H1 (cell line): ENCODE data around the gene LRG1. TPM values are rescaled to one million over a fixed set of nuclear protein-coding genes. Genes with fewer than 3 reads are reported as not detected.

Source experiments
- CTCF ChIA-PET: fragments of 300-600 bp; sonication (Branson Sonifier 250); formaldehyde crosslinking; loops from one replicate; lab custom pipeline; 2021; ENCODE audit not compliant: partially characterized antibody; lab: Charles Lee
- POLR2A ChIA-PET: fragments of 300-600 bp; sonication (Branson Sonifier 250); formaldehyde crosslinking; loops from one replicate; lab custom pipeline; 2021; ENCODE audit warnings: inconsistent platforms; ENCODE audit not compliant: partially characterized antibody; lab: Charles Lee
- DNase-seq, 2 experiments: peaks; one replicate each; pipeline versions ENCODE4 v3.0.0 to v3.0.0-alpha.2; 2010 to 2022; ENCODE audit warnings: low spot score in 2 of 2, low read depth in 1 of 2, mixed read lengths in 1 of 2
- FAIRE-seq: peaks from 2 replicates; lab custom pipeline; 2011; peaks lifted over from hg19 to GRCh38; lab: Jason Lieb, UNC
- H2AFZ ChIP-seq: 2 replicates; pipeline ENCODE4 v1.8.1; 2012; ENCODE audit warnings: low read length, inconsistent platforms
- H2AK5ac ChIP-seq: 2 replicates; pipeline ENCODE4 v1.6.1; 2013; ENCODE audit warnings: low read depth, low read length
- H2BK120ac ChIP-seq: replicated peaks from 2 replicates; pipeline ENCODE3; 2013; ENCODE audit warnings: low read depth, low read length, inconsistent platforms
- H2BK12ac ChIP-seq: 2 replicates; pipeline ENCODE4 v1.6.1; 2013; ENCODE audit warnings: low read depth, low read length
- H2BK15ac ChIP-seq: 2 replicates; pipeline ENCODE4 v1.6.1; 2013; ENCODE audit warnings: low read length
- H2BK20ac ChIP-seq: 2 replicates; pipeline ENCODE4 v1.6.1; 2013; ENCODE audit warnings: low read length
- H2BK5ac ChIP-seq: 2 replicates; pipeline ENCODE4 v1.6.1; 2013; ENCODE audit warnings: low read depth, low read length
- H3K14ac ChIP-seq: 2 replicates; pipeline ENCODE4 v1.6.1; 2013; ENCODE audit warnings: inconsistent platforms; ENCODE audit not compliant: insufficient read length
- H3K18ac ChIP-seq: 2 replicates; pipeline ENCODE4 v1.6.1; 2013; ENCODE audit warnings: low read length; ENCODE audit errors: extremely low read depth
- H3K23ac ChIP-seq: 2 replicates; pipeline ENCODE4 v1.6.1; 2013; ENCODE audit warnings: inconsistent platforms; ENCODE audit not compliant: insufficient read length
- H3K23me2 ChIP-seq: 2 replicates; pipeline ENCODE4 v1.6.1; 2013; ENCODE audit warnings: low read depth, low read length
- H3K27ac ChIP-seq: 2 replicates; pipeline ENCODE4 v1.6.1; 2011; ENCODE audit warnings: low read depth, low read length, inconsistent platforms
- H3K27me3 ChIP-seq, 4 experiments: replicated peaks in 1 of 4; 1 replicate in 1 of 4; 2 replicates in 3 of 4; pipeline versions ENCODE4 v1.6.1 to v1.8.1; 2011 to 2013; ENCODE audit warnings: low read length in 3 of 4, mild to moderate bottlenecking in 3 of 4, inconsistent platforms in 2 of 4, mixed read lengths in 2 of 4, moderate library complexity in 1 of 4; ENCODE audit not compliant: control insufficient read depth in 3 of 4, insufficient read depth in 3 of 4; ENCODE audit errors: extremely low read depth in 1 of 4
- H3K36me3 ChIP-seq, 4 experiments: 2 replicates each; pipeline versions ENCODE4 v1.6.1 to v1.8.1; 2011 to 2013; ENCODE audit warnings: mild to moderate bottlenecking in 4 of 4, low read length in 3 of 4, moderate library complexity in 2 of 4, control low read depth in 1 of 4, inconsistent platforms in 1 of 4; ENCODE audit not compliant: insufficient read depth in 4 of 4, control insufficient read depth in 2 of 4
- H3K4ac ChIP-seq: replicated peaks from 2 replicates; pipeline ENCODE3; 2013; ENCODE audit warnings: low read length, low read depth, mixed read lengths, inconsistent platforms; ENCODE audit not compliant: insufficient read length
- H3K4me1 ChIP-seq, 4 experiments: replicated peaks in 1 of 4; 1 replicate in 1 of 4; 2 replicates in 3 of 4; pipeline versions ENCODE4 v1.6.1 to v1.8.1; 2011 to 2013; ENCODE audit warnings: low read length in 3 of 4, inconsistent platforms in 2 of 4, mixed read lengths in 1 of 4; ENCODE audit not compliant: insufficient read depth in 4 of 4, control insufficient read depth in 3 of 4
- H3K4me2 ChIP-seq, 2 experiments: 2 replicates each; pipeline versions ENCODE4 v1.6.1 to v1.8.1; 2011 to 2013; ENCODE audit warnings: low read depth in 2 of 2, low read length in 2 of 2, control low read depth in 1 of 2, inconsistent platforms in 1 of 2, mild to moderate bottlenecking in 1 of 2; ENCODE audit not compliant: insufficient read depth in 1 of 2
- H3K4me3 ChIP-seq, 4 experiments: fragments of 200-600, 300-600 bp in 1 of 4; sonication (generic), shearing (Covaris generic), sonication (Bioruptor Twin) in 1 of 4; 2 replicates each; pipeline versions ENCODE4 v1.5.1 to v1.8.1; 2011 to 2016; ENCODE audit warnings: low read length in 4 of 4, low read depth in 3 of 4, control low read depth in 2 of 4, inconsistent platforms in 2 of 4, mild to moderate bottlenecking in 2 of 4, mixed read lengths in 1 of 4, moderate library complexity in 1 of 4; ENCODE audit not compliant: insufficient read depth in 2 of 4; ENCODE audit errors: extremely low read depth in 1 of 4
- H3K56ac ChIP-seq: replicated peaks from 2 replicates; pipeline ENCODE3; 2013; ENCODE audit warnings: low read depth, mild to moderate bottlenecking, mixed read lengths, low read length, inconsistent platforms; ENCODE audit not compliant: insufficient read length
- H3K79me1 ChIP-seq: 2 replicates; pipeline ENCODE4 v1.6.1; 2013; ENCODE audit warnings: low read depth, low read length, control low read depth
- H3K79me2 ChIP-seq, 2 experiments: 2 replicates each; pipeline versions ENCODE4 v1.6.1 to v1.8.1; 2012 to 2013; ENCODE audit warnings: low read length in 2 of 2, mild to moderate bottlenecking in 2 of 2, inconsistent platforms in 1 of 2; ENCODE audit not compliant: insufficient read depth in 2 of 2, control insufficient read depth in 1 of 2
- H3K9ac ChIP-seq, 4 experiments: replicated peaks in 1 of 4; 1 replicate in 1 of 4; 2 replicates in 3 of 4; pipeline versions ENCODE4 v1.6.1 to v1.8.1; 2011 to 2013; ENCODE audit warnings: low read depth in 3 of 4, low read length in 3 of 4, control low read depth in 2 of 4, mild to moderate bottlenecking in 2 of 4, moderate library complexity in 2 of 4, inconsistent platforms in 1 of 4; ENCODE audit errors: extremely low read depth in 1 of 4
- H3K9me3 ChIP-seq, 2 experiments: 2 replicates each; pipeline versions ENCODE4 v1.6.1 to v1.8.1; 2012 to 2013; ENCODE audit warnings: mild to moderate bottlenecking in 2 of 2, moderate library complexity in 2 of 2, control low read depth in 1 of 2, inconsistent platforms in 1 of 2, low read depth in 1 of 2, low read length in 1 of 2, mixed read lengths in 1 of 2; ENCODE audit not compliant: insufficient read depth in 2 of 2
- H4K20me1 ChIP-seq, 2 experiments: replicated peaks in 1 of 2; 2 replicates each; pipeline versions ENCODE3 to v1.8.1; 2011 to 2013; ENCODE audit warnings: inconsistent platforms in 2 of 2, low read length in 2 of 2, mild to moderate bottlenecking in 1 of 2; ENCODE audit not compliant: insufficient read depth in 2 of 2, control insufficient read depth in 1 of 2
- H4K5ac ChIP-seq: 2 replicates; pipeline ENCODE4 v1.6.1; 2013; ENCODE audit warnings: low read length, low read depth, mixed read lengths, inconsistent platforms; ENCODE audit not compliant: insufficient read length
- H4K8ac ChIP-seq: 2 replicates; pipeline ENCODE4 v1.8.0; 2013; ENCODE audit warnings: mild to moderate bottlenecking, moderate library complexity, low read length, inconsistent platforms; ENCODE audit not compliant: insufficient read depth; ENCODE audit errors: extremely low read depth
- H4K91ac ChIP-seq: replicated peaks from 2 replicates; pipeline ENCODE3; 2013; ENCODE audit warnings: low read length, mixed read lengths, inconsistent platforms; ENCODE audit not compliant: insufficient read length
- ASH2L ChIP-seq: fragments of 200-600, 300-600 bp; sonication (generic); IDR thresholded peaks from one replicate; pipeline ENCODE4 v1.7.1; 2017; ENCODE audit warnings: low read length
- CTCF ChIP-seq, 3 experiments: IDR thresholded peaks; 1 replicate in 2 of 3; 2 replicates in 1 of 3; pipeline versions ENCODE4 v1.5.1 to v1.6.1; 2011; ENCODE audit warnings: low read length in 3 of 3, mild to moderate bottlenecking in 3 of 3, inconsistent platforms in 2 of 3, low read depth in 1 of 3, moderate library complexity in 1 of 3; ENCODE audit not compliant: insufficient read depth in 1 of 3; ENCODE audit errors: control extremely low read depth in 1 of 3
- WGBS, 2 experiments: shearing (Covaris generic) in 1 of 2; methylation state at CpG; one replicate each; pipeline versions ENCODE4 v1.1.6 to v1.1.7; 2013 to 2015; ENCODE audit warnings: low lambda C conversion rate in 2 of 2, mixed read lengths in 2 of 2, inconsistent platforms in 1 of 2, low coverage in 1 of 2, missing lambda C conversion rate in 1 of 2; ENCODE audit not compliant: insufficient replicate concordance in 2 of 2, insufficient coverage in 1 of 2, insufficient read length in 1 of 2; ENCODE audit errors: extremely low coverage in 1 of 2, missing lambda C conversion rate in 1 of 2; 5-methylcytosine and 5-hydroxymethylcytosine counted together
- polyA plus RNA-seq, 7 experiments: library from polyadenylated mRNA; depleted of rRNA in 3 of 7; stranded (reverse) in 5 of 7; unstranded in 2 of 7; fragments of >200 nt in 5 of 7; fragments of 200-250 nt in 2 of 7; gene quantifications; 1 replicate in 5 of 7; 2 replicates in 1 of 7; 4 replicates in 1 of 7; pipeline versions ENCODE4 v1.2.1 to v1.2.3, GENCODE V29; 2011 to 2013; ENCODE audit warnings: missing spikeins in 2 of 7, mixed read lengths in 2 of 7
- total RNA-seq: library from RNA; stranded (reverse); fragmentation: NEBNext Ultra II Directional; extraction: Animal tissue kit (Norgen Biotek cat#: 25700); gene quantifications from 2 replicates; pipeline ENCODE4 v1.2.1, GENCODE V29; 2021

The LRG1 gene
- total and polyA plus RNA-seq, 2 of the 8 experiments (the other 6 are each of a cell fraction or from before 2014, with no cell fraction given) = 0.48 to 0.79 TPM

GRCh38 chr19:4506449-4507149, 33.2 kb downstream of the LRG1 start:
- no peaks in the 10 kb centered on the region for H3K9me3 ChIP-seq
- no peak overlapping the region for H4K91ac ChIP-seq
- no peak overlapping the region for H4K5ac ChIP-seq
- no peak overlapping the region; the same call in 1 of the 2 replicates for H3K18ac ChIP-seq
- H2BK12ac ChIP-seq = no peak overlapping the region
- H2AK5ac ChIP-seq = no peak overlapping the region
- no peak overlapping the region for H3K23ac ChIP-seq
- no peak overlapping the region for H3K4me3 ChIP-seq
- H3K23me2 ChIP-seq = no peaks in the 10 kb centered on the region
- H2BK20ac ChIP-seq = no peak overlapping the region
- no peak overlapping the region for H3K9ac ChIP-seq
- H4K20me1 ChIP-seq = peaks cover 14 to 29% of the 10 kb centered on the region in 2 experiments
- TF ChIP-seq ASH2L (no peak), CTCF (IDR thresholded peaks at IDR 0.05; ENCODE audit: control extremely low read depth in 1 of 3, insufficient read depth in 1 of 3, low read depth in 1 of 3, low read length in 3 of 3) (peak in 1 of 3 experiments; percentile 20; a peak in 1 of 4 replicates)
- TF ChIP-seq, all 59 proteins: peak for 1
- Histone ChIP-seq H3K27ac (no peak overlapping the region), H3K4ac (no peak overlapping the region), H3K56ac (no peak overlapping the region), H2BK15ac (no peak overlapping the region), H3K4me1 (no peaks in the 10 kb centered on the region), H2BK5ac (no peak overlapping the region), H3K36me3 (peaks cover 0 to 25% (median 5%) of the 10 kb centered on the region in 4 experiments; a peak in 5 of 8 replicates), H3K27me3 (peaks cover 2 to 21% (median 17%) of the 10 kb centered on the region in 4 experiments; a peak in 6 of 7 replicates), H3K14ac (no peak overlapping the region), H2AFZ (no peak overlapping the region), H2BK120ac (no peak overlapping the region), H4K8ac (no peak overlapping the region; the same call in 1 of the 2 replicates), H3K4me2 (no peak overlapping the region), H3K79me1 (peaks cover 2% of the 10 kb centered on the region; the same call in 1 of the 2 replicates), H3K79me2 (no peaks in the 10 kb centered on the region)
- CTCF ChIA-PET = interaction anchor here (0.7 to 5.2 kb wide), 5 partner anchors 8 to 188 kb away, joined by 4 to 40 read pairs (median 4); no protein-coding TSS in a partner anchor
- DNase-seq (no peak), FAIRE-seq (no peak)
- 91% methylated on average over 17 of the region's 17 CpGs; no CpG with 5 or more reads in 1 of the 2 experiments for WGBS, 2 experiments
- POLR2A ChIA-PET = interaction anchor here (2.7 kb wide), 1 partner anchor 11 kb away, joined by 27 read pairs; the partner anchor contains the start of gene PLIN4
